AG10803 (cell line): ENCODE results near the gene KRTAP21-1.

ENCODE experiments used
- DNase-seq: peaks from one replicate; pipeline ENCODE4 v3.0.0; 2010; ENCODE audit warnings: low read depth
- H3K4me3 ChIP-seq: 2 replicates; pipeline ENCODE4 v1.5.1; 2011; ENCODE audit warnings: mild to moderate bottlenecking, low read length, control low read depth
- CTCF ChIP-seq: conservative IDR thresholded peaks from 2 replicates; pipeline ENCODE4 v1.5.1; 2011; ENCODE audit warnings: mild to moderate bottlenecking, low read length, control low read depth, inconsistent platforms

KRTAP21-1 gene

GRCh38 chr21:30714946-30715345 lies 40.3 kb downstream of the KRTAP21-1 start:
- TF ChIP-seq CTCF, result no peak
- no peak overlapping the region for H3K4me3 ChIP-seq
- no peak for DNase-seq

- DNase-seq, result no peak
- TF ChIP-seq CTCF, result no peak
- no peak overlapping the region for H3K4me3 ChIP-seq
These were observed 40.8 kb downstream of the KRTAP21-1 start for GRCh38 chr21:30714456-30714855.

- no peak for DNase-seq
- no peak overlapping the region for H3K4me3 ChIP-seq
- no peak for TF ChIP-seq CTCF
These were observed 41.5 kb downstream of the KRTAP21-1 start for GRCh38 chr21:30713766-30714165.

GRCh38 chr21:30710499-30710898 lies 44.7 kb downstream of the KRTAP21-1 start:
- DNase-seq, result no peak
- no peak overlapping the region for H3K4me3 ChIP-seq
- no peak for TF ChIP-seq CTCF

- H3K4me3 ChIP-seq, result no peak overlapping the region
- no peak for TF ChIP-seq CTCF
- no peak for DNase-seq
These were observed 47.8 kb downstream of the KRTAP21-1 start for GRCh38 chr21:30707409-30707808.
